CD4-positive, alpha-beta T cell treated with Interleukin-15 for 1 hour (primary cell): ENCODE results near the gene NNAT.

Source experiments
- DNase-seq: peaks from one replicate; pipeline ENCODE4 v3.0.0-alpha.2; 2020

The NNAT gene

DNA sequence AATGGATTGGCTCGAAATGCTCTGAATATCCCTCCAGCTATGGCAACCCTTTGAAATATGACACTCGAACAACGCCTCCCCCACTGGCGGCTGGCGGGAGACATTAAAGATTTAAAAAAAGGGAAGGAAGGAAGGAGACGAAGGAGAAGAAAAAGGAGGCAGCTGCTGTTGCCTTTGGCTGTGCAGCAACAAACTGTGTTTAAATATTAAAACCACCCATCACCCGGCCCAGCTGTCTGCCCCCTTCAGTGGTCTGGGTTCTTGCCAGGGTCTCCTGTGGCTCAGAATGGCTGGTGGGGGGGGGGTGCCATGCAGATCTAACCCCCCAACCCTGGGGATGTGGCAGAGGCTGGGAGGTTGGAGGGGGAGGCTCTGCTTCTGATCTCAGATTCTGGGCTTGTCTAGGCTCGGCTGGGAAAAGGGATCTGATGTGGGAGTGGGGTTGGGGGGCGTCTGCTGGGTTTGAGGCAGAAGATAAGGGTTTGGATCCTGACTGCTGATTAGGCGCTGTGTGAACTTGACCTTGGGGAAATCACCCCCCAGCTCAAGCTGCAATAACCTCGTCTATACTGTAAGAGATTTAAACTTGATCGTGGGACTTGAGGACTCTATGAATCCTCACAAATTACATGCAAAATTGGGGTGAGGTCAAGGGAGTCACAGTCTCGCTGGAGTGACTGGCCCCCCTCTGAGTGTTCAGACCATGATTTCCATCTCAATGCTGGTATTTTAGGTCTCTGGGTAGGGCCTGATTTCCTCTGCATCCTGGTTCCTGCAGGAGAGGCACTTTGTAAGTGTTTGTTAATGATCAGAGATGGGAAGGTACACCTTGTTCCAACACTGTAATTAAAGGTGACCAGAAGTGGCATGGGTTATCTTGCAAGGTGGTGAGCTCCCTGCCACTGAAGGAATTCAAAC is 46.9 kb downstream of the NNAT start:
- DNase-seq, result no peak

- DNase-seq, result no peak
Observed at GRCh38 chr20:37570419-37570818, 49.4 kb downstream of the NNAT start.

- DNase-seq, result no peak
Observed at GRCh38 chr20:37571033-37571432, 50.0 kb downstream of the NNAT start.
